Mesenchymal stem cell (in vitro differentiated cells and primary cell): Measurements from ENCODE around the gene TAGLN.
"Not testable (repeated sequence)": the region's sequence is repeated elsewhere in the genome, so short reads cannot be mapped to it uniquely, and the experiment has no call there.

Experiments used
- DNase-seq: peaks from one replicate; pipeline ENCODE4 v3.0.0-alpha.2; 2013
- H2AFZ ChIP-seq: one replicate; pipeline ENCODE4 v1.6.1; 2013; ENCODE audit warnings: low read depth, mild to moderate bottlenecking, control low read depth, inconsistent platforms, low read length, moderate library complexity
- H2AK5ac ChIP-seq: 2 replicates; pipeline ENCODE4 v1.6.1; 2013; ENCODE audit warnings: low read length, moderate library complexity, mild to moderate bottlenecking, inconsistent platforms; ENCODE audit not compliant: severe bottlenecking
- H2BK120ac ChIP-seq: one replicate; pipeline ENCODE4 v1.6.1; 2013; ENCODE audit warnings: low read depth, mild to moderate bottlenecking, inconsistent platforms, low read length, moderate library complexity
- H2BK12ac ChIP-seq, 2 experiments: one replicate each; pipeline ENCODE4 v1.6.1; 2013; ENCODE audit warnings: inconsistent platforms in 2 of 2, low read length in 2 of 2, mild to moderate bottlenecking in 2 of 2, moderate library complexity in 2 of 2, control low read depth in 1 of 2
- H2BK15ac ChIP-seq: one replicate; pipeline ENCODE4 v1.6.1; 2013; ENCODE audit warnings: mild to moderate bottlenecking, low read depth, inconsistent platforms; ENCODE audit not compliant: poor library complexity, severe bottlenecking
- H2BK5ac ChIP-seq: 2 replicates; pipeline ENCODE4 v1.6.1; 2013; ENCODE audit warnings: low read depth, mild to moderate bottlenecking, low read length, control low read depth, inconsistent platforms; ENCODE audit not compliant: poor library complexity, severe bottlenecking
- H3K14ac ChIP-seq, 2 experiments: one replicate each; pipeline ENCODE4 v1.6.1; 2013; ENCODE audit warnings: inconsistent platforms in 2 of 2, low read length in 2 of 2, control low read depth in 1 of 2, mild to moderate bottlenecking in 1 of 2, moderate library complexity in 1 of 2
- H3K18ac ChIP-seq, 2 experiments: one replicate each; pipeline ENCODE4 v1.6.1; 2013; ENCODE audit warnings: inconsistent platforms in 2 of 2, low read length in 2 of 2, control low read depth in 1 of 2, low read depth in 1 of 2, mild to moderate bottlenecking in 1 of 2
- H3K23ac ChIP-seq, 2 experiments: one replicate each; pipeline ENCODE4 v1.6.1; 2013; ENCODE audit warnings: inconsistent platforms in 2 of 2, low read length in 2 of 2, mild to moderate bottlenecking in 2 of 2, moderate library complexity in 2 of 2, control low read depth in 1 of 2
- H3K27ac ChIP-seq: 2 replicates; pipeline ENCODE4 v1.5.1; 2013; ENCODE audit warnings: mild to moderate bottlenecking, moderate library complexity, low read length, control low read depth, inconsistent platforms; ENCODE audit not compliant: poor library complexity, severe bottlenecking
- H3K27me3 ChIP-seq, 2 experiments: 2 replicates each; pipeline versions ENCODE4 v1.6.1 to v1.7.0; 2013; ENCODE audit warnings: low read length in 2 of 2, mild to moderate bottlenecking in 2 of 2, moderate library complexity in 2 of 2, control low read depth in 1 of 2, inconsistent platforms in 1 of 2; ENCODE audit not compliant: control insufficient read depth in 1 of 2, insufficient read depth in 1 of 2
- H3K36me3 ChIP-seq, 2 experiments: 2 replicates each; pipeline versions ENCODE4 v1.6.1 to v1.7.0; 2013; ENCODE audit warnings: low read length in 2 of 2, control low read depth in 1 of 2, inconsistent platforms in 1 of 2, low read depth in 1 of 2, mild to moderate bottlenecking in 1 of 2; ENCODE audit not compliant: insufficient read depth in 2 of 2, control insufficient read depth in 1 of 2
- H3K4ac ChIP-seq, 2 experiments: one replicate each; pipeline ENCODE4 v1.6.1; 2013; ENCODE audit warnings: inconsistent platforms in 2 of 2, low read length in 2 of 2, mild to moderate bottlenecking in 2 of 2, moderate library complexity in 2 of 2, control low read depth in 1 of 2, low read depth in 1 of 2
- H3K4me1 ChIP-seq: 2 replicates; pipeline ENCODE4 v1.6.1; 2013; ENCODE audit warnings: low read depth, low read length, control low read depth; ENCODE audit not compliant: control insufficient read depth, insufficient read depth
- H3K4me2 ChIP-seq: 2 replicates; pipeline ENCODE4 v1.6.1; 2013; ENCODE audit warnings: low read length, mild to moderate bottlenecking, inconsistent platforms; ENCODE audit not compliant: poor library complexity, severe bottlenecking
- H3K4me3 ChIP-seq, 2 experiments: 2 replicates each; pipeline versions ENCODE4 v1.5.1 to v1.7.0; 2013; ENCODE audit warnings: low read length in 2 of 2, mild to moderate bottlenecking in 2 of 2, control low read depth in 1 of 2, low read depth in 1 of 2; ENCODE audit not compliant: insufficient read depth in 1 of 2
- H3K79me1 ChIP-seq: replicated peaks from 2 replicates; pipeline ENCODE4 v1.6.1; 2013; ENCODE audit warnings: mild to moderate bottlenecking, control low read depth, low read length, inconsistent platforms; ENCODE audit not compliant: poor library complexity, severe bottlenecking
- H3K9ac ChIP-seq: 2 replicates; pipeline ENCODE4 v1.7.0; 2013; ENCODE audit warnings: mild to moderate bottlenecking, low read length, moderate library complexity
- H3K9me3 ChIP-seq: 2 replicates; pipeline ENCODE4 v1.7.0; 2013; ENCODE audit warnings: mild to moderate bottlenecking, low read length; ENCODE audit not compliant: control insufficient read depth
- H4K8ac ChIP-seq: one replicate; pipeline ENCODE4 v1.6.1; 2013; ENCODE audit warnings: inconsistent platforms, mild to moderate bottlenecking, low read length, moderate library complexity
- H4K91ac ChIP-seq: one replicate; pipeline ENCODE4 v1.6.1; 2013; ENCODE audit warnings: mild to moderate bottlenecking, low read length, inconsistent platforms
- WGBS: methylation state at CpG from one replicate; pipeline ENCODE4 v1.1.7; 2013; ENCODE audit warnings: mixed read lengths; 5-methylcytosine and 5-hydroxymethylcytosine counted together

Gene TAGLN

GRCh38 chr11:117204283-117205080, 5.3 kb downstream of the TAGLN start:
- no peak overlapping the region for H2BK120ac ChIP-seq

GRCh38 chr11:117205211-117205818, 6.1 kb downstream of the TAGLN start:
- Histone ChIP-seq H2BK120ac (no peak overlapping the region), H3K36me3 (peaks cover 28 to 52% of the 10 kb centered on the region in 2 experiments), H3K9me3 (no peaks in the 10 kb centered on the region), H3K23ac (no peak overlapping the region), H3K4me2 (no peak overlapping the region), H2BK12ac (no peak overlapping the region), H4K8ac (no peak overlapping the region), H3K79me1 (peaks cover 4% of the 10 kb centered on the region), H4K91ac (no peak overlapping the region), H2BK5ac (no peak overlapping the region), H3K27ac (peak overlapping the region; percentile 1), H2AK5ac (no peak overlapping the region), H2BK15ac (no peak overlapping the region), H3K4ac (no peak overlapping the region), H2AFZ (no peak overlapping the region), H3K4me3 (no peak overlapping the region), H3K9ac (no peak overlapping the region), H3K18ac (no peak overlapping the region), H3K14ac (no peak overlapping the region), H3K27me3 (no peaks in the 10 kb centered on the region), H3K4me1 (peaks cover 43% of the 10 kb centered on the region)
- no peak for DNase-seq
- 97% methylated on average over 9 of the region's 11 CpGs for WGBS

More at GRCh38 chr11:117204283-117205080, 5.3 kb downstream of the TAGLN start:
- H2BK5ac ChIP-seq = no peak overlapping the region
- no peak overlapping the region for H2AFZ ChIP-seq
- H3K4me3 ChIP-seq = no peak overlapping the region
- H2AK5ac ChIP-seq = no peak overlapping the region
- no peak for DNase-seq
- 91% methylated on average over 17 of the region's 17 CpGs for WGBS
- H4K91ac ChIP-seq = no peak overlapping the region
- peaks cover 48% of the 10 kb centered on the region for H3K4me1 ChIP-seq
- no peaks in the 10 kb centered on the region for H3K9me3 ChIP-seq
- no peak overlapping the region for H3K4ac ChIP-seq
- H3K27ac ChIP-seq = peak overlapping the region; percentile 1
- H3K36me3 ChIP-seq = peaks cover 25 to 52% of the 10 kb centered on the region in 2 experiments
- no peak overlapping the region for H3K4me2 ChIP-seq
- H4K8ac ChIP-seq = no peak overlapping the region
- peaks cover 4% of the 10 kb centered on the region for H3K79me1 ChIP-seq
- no peak overlapping the region for H2BK15ac ChIP-seq
- H3K18ac ChIP-seq = no peak overlapping the region
- H3K23ac ChIP-seq = no peak overlapping the region
- no peaks in the 10 kb centered on the region for H3K27me3 ChIP-seq
- H2BK12ac ChIP-seq = no peak overlapping the region
- no peak overlapping the region for H3K9ac ChIP-seq
- no peak overlapping the region for H3K14ac ChIP-seq

GRCh38 chr11:117206111-117206510, 6.9 kb downstream of the TAGLN start:
- not testable (repeated sequence) for H4K91ac ChIP-seq, H2BK5ac ChIP-seq, H3K79me1 ChIP-seq, H3K4ac ChIP-seq, H2AK5ac ChIP-seq, H3K14ac ChIP-seq, H3K9ac ChIP-seq, H3K4me3 ChIP-seq, H3K18ac ChIP-seq, H2BK12ac ChIP-seq, H3K27me3 ChIP-seq, H2AFZ ChIP-seq, H4K8ac ChIP-seq, H3K4me2 ChIP-seq, DNase-seq, H2BK120ac ChIP-seq, H3K9me3 ChIP-seq, H2BK15ac ChIP-seq, H3K23ac ChIP-seq
- H3K4me1 ChIP-seq = peaks cover 37% of the 10 kb centered on the region
- peak overlapping the region; percentile 9 for H3K27ac ChIP-seq
- H3K36me3 ChIP-seq = peaks cover 28 to 51% of the 10 kb centered on the region in 2 experiments
- 86% methylated on average over 6 of the region's 8 CpGs for WGBS

GRCh38 chr11:117206859-117207258, 7.7 kb downstream of the TAGLN start:
- not testable (repeated sequence) for H2BK15ac ChIP-seq, H3K79me1 ChIP-seq, H2AK5ac ChIP-seq, H3K9ac ChIP-seq, H4K91ac ChIP-seq, H3K9me3 ChIP-seq, H3K4me2 ChIP-seq, H3K14ac ChIP-seq, H3K27me3 ChIP-seq, H2AFZ ChIP-seq, H4K8ac ChIP-seq, H3K23ac ChIP-seq, H3K4me3 ChIP-seq, H2BK12ac ChIP-seq, H2BK5ac ChIP-seq, H3K4ac ChIP-seq, H2BK120ac ChIP-seq, DNase-seq, H3K18ac ChIP-seq
- Histone ChIP-seq H3K27ac (peak overlapping the region; percentile 44), H3K4me1 (peaks cover 31% of the 10 kb centered on the region), H3K36me3 (peaks cover 35 to 44% of the 10 kb centered on the region in 2 experiments)
- no CpG with 5 or more reads among the region's 11 CpGs for WGBS
